Measurements from ENCODE around the gene SETDB1.

SETDB1 gene

DNA sequence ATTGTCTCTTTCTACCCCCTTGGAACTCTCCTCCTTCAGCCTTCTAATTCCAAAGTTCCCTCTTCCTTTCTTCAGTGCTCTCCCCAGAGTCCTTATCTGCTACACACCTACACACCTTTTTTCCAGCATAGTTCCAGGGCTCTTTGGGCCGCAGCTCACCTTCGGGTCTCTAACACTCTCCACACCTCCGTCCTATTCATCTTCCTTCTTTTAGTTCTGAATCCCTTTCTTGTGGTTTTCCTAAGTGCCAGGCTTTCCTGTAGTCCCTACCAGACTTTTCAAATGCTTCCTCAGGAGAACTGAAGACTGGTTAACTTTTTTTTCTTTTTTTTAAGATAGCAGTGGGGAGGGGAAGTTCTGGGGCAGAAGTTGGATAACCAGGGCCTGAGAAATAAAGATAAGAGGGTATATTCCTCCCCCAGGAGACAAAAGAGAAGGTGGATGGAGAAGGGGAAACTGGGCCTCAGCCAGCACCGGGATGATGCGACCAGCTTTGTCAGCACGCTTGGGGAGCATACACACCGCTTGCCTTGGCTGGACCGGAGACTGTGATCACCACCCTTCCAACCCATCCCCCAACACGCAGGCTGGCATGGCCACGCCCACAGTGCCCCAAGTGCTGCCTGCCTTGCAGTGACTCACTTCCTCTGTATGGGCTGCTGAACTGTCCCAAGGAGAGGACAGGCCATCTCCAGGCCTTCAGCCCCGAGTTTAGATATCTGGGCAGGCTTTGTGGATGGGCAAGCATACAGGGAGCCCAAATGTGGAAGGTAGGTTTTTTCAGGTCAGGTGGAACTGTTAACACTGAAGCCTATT is 50.9 kb downstream of the SETDB1 start:
- H3K4me1 ChIP-seq (ENCODE audit: insufficient read depth, low read length), result peaks cover 29% of the 10 kb centered on the region
- H3K4me3 ChIP-seq (ENCODE audit: low read depth in 1 of 2, low read length in 2 of 2), result no peak overlapping the region
- no peak overlapping the region for H3K9ac ChIP-seq (ENCODE audit: low read length)
- peak overlapping the region; percentile 59 for H3K27ac ChIP-seq (ENCODE audit: low read depth, low read length)
- H3K9me3 ChIP-seq (ENCODE audit: low read length), result no peaks in the 10 kb centered on the region
- no peaks in the 10 kb centered on the region for H3K36me3 ChIP-seq (ENCODE audit: insufficient read depth, low read length)
- no peaks in the 10 kb centered on the region for H3K27me3 ChIP-seq (ENCODE audit: control insufficient read depth in 1 of 2, insufficient read depth in 2 of 2, low read length in 2 of 2)

DNA sequence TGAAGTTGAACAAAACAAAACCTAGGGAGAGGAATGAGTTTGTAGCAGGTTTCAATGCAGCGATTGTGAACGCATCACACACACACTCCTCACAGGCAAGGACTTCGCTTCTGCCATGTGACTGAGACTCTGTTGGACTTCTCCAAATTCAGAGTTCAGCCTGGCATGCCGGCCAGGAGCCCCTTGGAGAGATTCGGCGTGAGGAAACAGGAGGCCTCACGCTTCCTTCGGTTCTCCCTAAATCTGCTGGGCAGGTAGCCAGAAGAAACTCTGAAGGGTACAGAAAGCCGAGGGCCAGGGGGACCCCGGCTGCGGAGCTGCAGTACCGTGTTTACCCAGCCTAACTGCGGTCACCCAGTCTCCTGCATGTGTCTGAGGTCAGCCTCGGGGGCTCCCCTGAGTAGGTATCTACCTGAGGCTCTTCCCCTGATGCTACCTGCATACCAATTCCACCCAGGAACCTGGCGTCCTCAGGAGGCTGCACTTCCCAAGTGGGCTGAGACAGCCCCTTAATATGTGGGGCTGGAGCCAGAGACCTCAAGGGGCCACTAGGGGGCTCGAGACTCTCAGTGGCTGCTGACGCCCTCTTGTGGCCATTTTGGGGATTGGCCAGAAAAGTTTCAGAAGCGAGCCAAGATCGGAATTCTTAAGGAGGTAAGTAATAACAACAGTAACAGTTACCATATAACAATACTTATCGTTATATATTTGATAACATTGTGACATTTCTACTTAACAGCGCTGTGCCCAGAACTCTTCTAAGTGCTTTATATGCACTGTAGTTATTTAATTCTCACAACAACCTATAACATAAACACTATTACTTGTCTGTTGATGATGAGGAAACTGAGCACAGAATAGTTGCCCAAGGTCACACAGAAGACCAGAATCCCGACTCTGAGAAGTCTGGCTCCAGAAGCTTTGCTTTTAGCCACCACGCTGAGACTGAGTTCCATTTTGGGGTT is 53.2 kb downstream of the SETDB1 start:
- peak overlapping the region in 1 of 2 donors; percentile 15 for H3K4me3 ChIP-seq (ENCODE audit: low read depth in 1 of 2, low read length in 2 of 2)
- H3K9me3 ChIP-seq (ENCODE audit: low read length), result no peaks in the 10 kb centered on the region
- H3K27ac ChIP-seq (ENCODE audit: low read depth, low read length), result no peak overlapping the region
- no peak overlapping the region for H3K9ac ChIP-seq (ENCODE audit: low read length)
- no peaks in the 10 kb centered on the region for H3K36me3 ChIP-seq (ENCODE audit: insufficient read depth, low read length)
- H3K27me3 ChIP-seq (ENCODE audit: control insufficient read depth in 1 of 2, insufficient read depth in 2 of 2, low read length in 2 of 2), result no peaks in the 10 kb centered on the region
- H3K4me1 ChIP-seq (ENCODE audit: insufficient read depth, low read length), result peaks cover 10% of the 10 kb centered on the region

DNA sequence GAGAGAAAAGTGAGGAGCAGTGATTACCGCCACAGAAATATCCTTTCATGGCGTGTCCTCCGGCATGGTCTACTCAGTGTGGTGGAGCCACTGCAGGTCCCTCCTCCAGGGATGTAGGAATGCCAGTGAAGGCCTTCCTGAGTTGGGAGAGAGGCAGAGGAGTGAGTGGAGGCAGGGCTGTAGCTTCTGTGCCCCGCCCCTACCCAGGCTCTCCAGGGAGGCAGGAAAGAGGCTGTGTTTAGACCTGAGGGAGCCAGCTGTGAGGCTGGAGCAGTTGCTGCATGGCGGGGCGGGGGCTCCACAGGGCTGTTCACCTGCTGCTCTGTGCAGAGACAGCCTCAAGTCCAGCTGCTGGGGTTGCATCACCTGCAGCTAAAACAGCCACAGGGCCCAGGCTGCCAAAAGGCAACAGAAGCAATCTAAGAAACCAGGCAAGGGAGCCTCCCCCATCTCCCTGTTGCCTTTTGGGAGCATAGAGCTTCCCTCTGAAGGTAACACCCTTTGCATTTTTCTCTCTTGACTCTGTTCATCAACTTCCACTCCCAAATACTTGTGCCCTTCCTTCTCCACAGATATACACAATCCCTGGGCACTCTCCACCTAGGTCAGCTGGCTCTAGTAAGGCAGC is 55.1 kb downstream of the SETDB1 start:
- Histone ChIP-seq H3K9me3 (ENCODE audit: low read length) (no peaks in the 10 kb centered on the region), H3K27me3 (ENCODE audit: control insufficient read depth in 1 of 2, insufficient read depth in 2 of 2, low read length in 2 of 2) (no peaks in the 10 kb centered on the region), H3K4me1 (ENCODE audit: insufficient read depth, low read length) (peaks cover 10% of the 10 kb centered on the region), H3K27ac (ENCODE audit: low read depth, low read length) (no peak overlapping the region), H3K4me3 (ENCODE audit: low read depth in 1 of 2, low read length in 2 of 2) (no peak overlapping the region), H3K9ac (ENCODE audit: low read length) (no peak overlapping the region), H3K36me3 (ENCODE audit: insufficient read depth, low read length) (no peaks in the 10 kb centered on the region)

DNA sequence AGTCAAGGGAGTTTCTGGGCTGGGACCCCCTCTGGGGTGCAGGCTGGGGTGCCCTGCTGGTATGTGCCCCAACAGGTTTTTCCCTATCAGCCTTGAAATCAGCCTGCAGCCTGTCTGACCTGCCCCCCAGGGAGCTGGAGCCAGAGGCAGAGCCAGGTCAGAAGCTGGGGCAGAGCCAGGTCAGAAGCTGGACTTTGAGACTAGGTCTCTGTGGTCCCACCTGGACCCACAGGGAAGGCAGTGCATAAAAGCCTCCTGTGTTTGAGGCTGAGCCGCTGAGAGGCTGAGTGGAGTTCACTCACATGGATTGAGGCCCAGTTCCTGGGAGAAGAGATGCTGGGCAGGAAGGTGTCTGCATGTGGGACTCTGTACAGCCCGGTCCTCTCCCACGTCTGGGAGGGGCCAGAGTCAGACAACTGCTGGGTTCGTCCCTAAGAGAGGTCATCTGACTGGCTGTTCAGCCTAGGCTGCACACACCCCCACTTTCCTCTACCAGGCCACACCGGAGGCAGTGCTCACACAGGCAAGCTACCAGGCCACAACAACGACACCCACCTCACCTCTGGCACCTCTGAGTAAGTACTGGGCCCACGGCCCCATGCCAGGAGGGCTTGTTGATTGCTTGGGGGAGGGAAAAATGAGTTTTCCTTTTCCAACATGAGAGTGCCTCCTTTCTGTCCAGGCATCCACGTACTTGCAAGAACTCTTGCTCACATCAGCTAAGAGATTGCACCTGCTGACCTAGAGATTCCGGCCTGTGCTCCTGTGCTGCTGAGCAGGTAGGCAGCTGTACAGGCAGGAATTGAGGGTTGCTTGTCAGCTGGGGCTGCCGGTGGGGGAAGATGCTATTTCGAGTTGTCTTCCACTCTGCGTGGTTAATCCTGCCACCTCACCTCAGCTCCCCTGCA is 55.9 kb downstream of the SETDB1 start, which contains the start of gene ANXA9:
ANXA9 (plus strand) TSS at position 488 of the 908 bp plus-strand sequence. CDS start 814 bp downstream, outside the sequence.
- Histone ChIP-seq H3K27ac (ENCODE audit: low read depth, low read length) (no peak within 1 kb of the TSS), H3K27me3 (ENCODE audit: control insufficient read depth in 1 of 2, insufficient read depth in 2 of 2, low read length in 2 of 2) (no peaks in the 10 kb centered on the region), H3K9ac (ENCODE audit: low read length) (no peak within 1 kb of the TSS), H3K36me3 (ENCODE audit: insufficient read depth, low read length) (no peaks in the 10 kb centered on the region), H3K4me1 (ENCODE audit: insufficient read depth, low read length) (peaks cover 10% of the 10 kb centered on the region), H3K4me3 (ENCODE audit: low read depth in 1 of 2, low read length in 2 of 2) (no peak within 1 kb of the TSS), H3K9me3 (ENCODE audit: low read length) (no peaks in the 10 kb centered on the region)

DNA sequence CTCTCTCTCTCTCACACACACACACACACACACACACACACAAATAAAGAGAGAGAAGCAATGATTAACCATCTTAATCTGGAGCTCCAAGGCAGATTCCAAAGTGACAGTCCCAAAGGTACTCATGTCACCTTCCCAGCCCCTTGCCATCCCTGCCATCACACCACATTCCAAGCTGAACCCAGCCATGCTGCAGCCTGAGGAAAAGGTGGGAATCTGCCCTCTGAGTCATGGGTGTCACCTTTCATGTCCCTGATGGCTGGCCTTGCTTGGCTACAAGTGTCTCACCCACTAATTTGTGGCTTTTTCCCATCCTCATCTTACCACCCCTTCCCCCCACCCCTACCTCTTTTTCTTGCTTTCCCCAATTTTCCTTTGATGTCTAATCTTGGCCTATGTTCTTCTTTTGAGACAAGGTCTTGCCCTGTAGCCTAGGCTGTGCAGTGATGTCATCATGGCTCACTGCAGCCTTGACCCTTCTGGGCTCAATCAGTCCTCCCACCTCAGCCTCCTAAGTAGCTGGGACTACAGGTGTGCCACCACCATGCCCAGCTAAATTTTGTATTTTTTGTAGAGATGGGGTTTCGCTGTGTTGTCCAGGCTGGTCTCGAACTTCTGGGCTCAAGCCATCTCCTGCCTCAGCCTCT is 59.1 kb downstream of the SETDB1 start:
- Histone ChIP-seq H3K27me3 (ENCODE audit: control insufficient read depth in 1 of 2, insufficient read depth in 2 of 2, low read length in 2 of 2) (no peaks in the 10 kb centered on the region), H3K27ac (ENCODE audit: low read depth, low read length) (no peak overlapping the region), H3K9ac (ENCODE audit: low read length) (no peak overlapping the region), H3K4me1 (ENCODE audit: insufficient read depth, low read length) (no peaks in the 10 kb centered on the region), H3K9me3 (ENCODE audit: low read length) (no peaks in the 10 kb centered on the region), H3K4me3 (ENCODE audit: low read depth in 1 of 2, low read length in 2 of 2) (no peak overlapping the region), H3K36me3 (ENCODE audit: insufficient read depth, low read length) (no peaks in the 10 kb centered on the region)

DNA sequence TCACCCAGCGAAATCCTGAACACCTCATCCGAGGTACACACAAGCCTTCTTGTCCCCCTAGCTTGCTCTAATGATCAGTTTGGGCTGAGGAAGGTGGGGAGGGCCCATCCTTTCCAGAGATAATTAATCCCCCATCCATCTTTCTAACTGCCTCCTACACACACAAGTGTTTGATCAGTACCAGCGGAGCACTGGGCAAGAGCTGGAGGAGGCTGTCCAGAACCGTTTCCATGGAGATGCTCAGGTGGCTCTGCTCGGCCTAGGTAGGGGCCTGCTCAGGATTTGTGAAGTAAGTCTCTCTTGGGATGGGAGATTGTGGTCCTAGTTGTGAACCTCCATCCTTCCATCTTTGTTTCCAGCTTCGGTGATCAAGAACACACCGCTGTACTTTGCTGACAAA is 61.8 kb downstream of the SETDB1 start:
- no peak overlapping the region for H3K4me3 ChIP-seq (ENCODE audit: low read depth in 1 of 2, low read length in 2 of 2)
- H3K27ac ChIP-seq (ENCODE audit: low read depth, low read length), result no peak overlapping the region
- H3K36me3 ChIP-seq (ENCODE audit: insufficient read depth, low read length), result no peaks in the 10 kb centered on the region
- no peak overlapping the region for H3K9ac ChIP-seq (ENCODE audit: low read length)
- H3K4me1 ChIP-seq (ENCODE audit: insufficient read depth, low read length), result no peaks in the 10 kb centered on the region
- no peaks in the 10 kb centered on the region for H3K9me3 ChIP-seq (ENCODE audit: low read length)
- no peaks in the 10 kb centered on the region for H3K27me3 ChIP-seq (ENCODE audit: control insufficient read depth in 1 of 2, insufficient read depth in 2 of 2, low read length in 2 of 2)

DNA sequence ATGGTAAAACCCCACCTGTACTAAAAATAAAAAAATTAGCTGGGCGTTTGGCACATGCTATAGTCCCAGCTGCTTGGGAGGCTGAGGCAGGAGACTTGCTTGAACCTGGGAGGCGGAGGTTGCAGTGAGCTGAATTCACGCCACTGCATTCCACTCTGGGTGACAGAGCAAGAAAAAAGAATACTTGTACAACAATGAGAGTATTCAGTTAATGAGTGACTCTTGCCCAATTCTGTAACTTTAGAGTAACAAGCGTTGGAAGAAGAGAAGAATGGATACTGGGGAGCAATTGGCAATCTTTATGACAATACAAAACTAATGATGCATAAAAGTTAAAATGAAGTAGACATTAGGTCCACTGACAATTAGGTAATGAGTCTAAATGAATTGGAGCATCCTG is 66.5 kb downstream of the SETDB1 start:
- no peak overlapping the region for H3K4me3 ChIP-seq (ENCODE audit: low read depth in 1 of 2, low read length in 2 of 2)
- H3K36me3 ChIP-seq (ENCODE audit: insufficient read depth, low read length), result peaks cover 10% of the 10 kb centered on the region
- no peaks in the 10 kb centered on the region for H3K9me3 ChIP-seq (ENCODE audit: low read length)
- H3K27me3 ChIP-seq (ENCODE audit: control insufficient read depth in 1 of 2, insufficient read depth in 2 of 2, low read length in 2 of 2), result no peaks in the 10 kb centered on the region
- peaks cover 5% of the 10 kb centered on the region for H3K4me1 ChIP-seq (ENCODE audit: insufficient read depth, low read length)
- no peak overlapping the region for H3K9ac ChIP-seq (ENCODE audit: low read length)
- H3K27ac ChIP-seq (ENCODE audit: low read depth, low read length), result no peak overlapping the region

DNA sequence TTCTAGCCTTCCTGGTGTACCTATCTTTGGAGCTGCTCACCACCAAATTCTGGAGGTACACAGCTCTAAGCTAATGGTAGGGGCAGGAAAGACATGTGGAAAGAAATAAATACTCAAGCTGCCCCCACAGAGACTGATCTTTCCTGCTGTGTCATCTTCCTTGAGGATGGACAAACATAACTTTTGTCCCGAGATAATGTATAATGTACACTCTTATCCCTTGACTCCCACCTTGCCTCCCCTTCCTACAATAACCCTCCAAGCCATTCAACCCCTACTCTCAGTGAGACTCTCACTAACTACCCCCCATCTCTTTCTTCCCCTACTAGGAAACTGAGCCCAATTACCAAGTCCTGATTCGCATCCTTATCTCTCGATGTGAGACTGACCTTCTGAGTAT is 68.1 kb downstream of the SETDB1 start:
- no peak overlapping the region for H3K4me3 ChIP-seq (ENCODE audit: low read depth in 1 of 2, low read length in 2 of 2)
- H3K4me1 ChIP-seq (ENCODE audit: insufficient read depth, low read length), result peaks cover 5% of the 10 kb centered on the region
- no peak overlapping the region for H3K27ac ChIP-seq (ENCODE audit: low read depth, low read length)
- H3K36me3 ChIP-seq (ENCODE audit: insufficient read depth, low read length), result peaks cover 26% of the 10 kb centered on the region
- no peak overlapping the region for H3K9ac ChIP-seq (ENCODE audit: low read length)
- H3K9me3 ChIP-seq (ENCODE audit: low read length), result no peaks in the 10 kb centered on the region
- H3K27me3 ChIP-seq (ENCODE audit: control insufficient read depth in 1 of 2, insufficient read depth in 2 of 2, low read length in 2 of 2), result no peaks in the 10 kb centered on the region

DNA sequence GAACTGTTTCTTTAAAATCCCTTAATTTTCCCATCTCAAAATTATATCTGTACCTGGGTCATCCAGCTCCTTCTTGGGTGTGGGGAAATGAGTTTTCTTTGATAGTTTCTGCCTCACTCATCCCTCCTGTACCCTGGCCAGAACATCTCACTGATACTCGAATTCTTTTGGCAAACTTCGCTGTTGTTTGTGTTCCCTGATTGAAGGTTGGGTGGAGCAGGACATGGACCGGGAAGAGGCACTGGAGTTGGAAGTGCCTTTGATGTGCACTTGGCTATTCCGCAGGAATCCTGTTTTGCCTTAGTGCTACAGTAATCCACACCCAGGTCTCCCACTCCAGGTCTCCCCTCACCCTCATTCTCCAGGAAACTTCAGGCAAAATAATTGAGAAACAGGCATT is 69.3 kb downstream of the SETDB1 start:
- H3K27ac ChIP-seq (ENCODE audit: low read depth, low read length), result no peak overlapping the region
- peaks cover 5% of the 10 kb centered on the region for H3K4me1 ChIP-seq (ENCODE audit: insufficient read depth, low read length)
- H3K9ac ChIP-seq (ENCODE audit: low read length), result no peak overlapping the region
- no peak overlapping the region for H3K4me3 ChIP-seq (ENCODE audit: low read depth in 1 of 2, low read length in 2 of 2)
- peaks cover 33% of the 10 kb centered on the region for H3K36me3 ChIP-seq (ENCODE audit: insufficient read depth, low read length)
- H3K9me3 ChIP-seq (ENCODE audit: low read length), result no peaks in the 10 kb centered on the region
- H3K27me3 ChIP-seq (ENCODE audit: control insufficient read depth in 1 of 2, insufficient read depth in 2 of 2, low read length in 2 of 2), result no peaks in the 10 kb centered on the region

DNA sequence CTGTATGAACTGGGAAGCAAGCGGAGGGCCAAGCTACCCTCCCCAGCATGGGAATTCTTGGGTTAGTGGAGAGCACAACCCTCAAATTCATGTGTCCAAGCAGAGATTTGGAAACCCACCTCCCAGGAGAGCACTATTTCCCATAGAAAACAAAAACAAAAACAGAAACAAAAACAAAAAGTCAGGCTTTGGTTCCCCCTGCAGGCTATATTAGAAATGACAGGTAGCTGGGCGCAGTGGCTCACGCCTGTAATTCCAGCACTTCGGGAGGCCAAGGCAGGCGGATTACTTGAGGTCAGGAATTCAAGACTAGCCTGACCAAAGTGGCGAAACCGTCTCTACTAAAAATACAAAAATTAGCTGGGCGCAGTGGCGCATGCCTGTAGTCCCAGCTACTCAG is 69.7 kb downstream of the SETDB1 start:
- Histone ChIP-seq H3K9ac (ENCODE audit: low read length) (no peak overlapping the region), H3K4me1 (ENCODE audit: insufficient read depth, low read length) (peaks cover 5% of the 10 kb centered on the region), H3K4me3 (ENCODE audit: low read depth in 1 of 2, low read length in 2 of 2) (no peak overlapping the region), H3K27ac (ENCODE audit: low read depth, low read length) (no peak overlapping the region), H3K36me3 (ENCODE audit: insufficient read depth, low read length) (peaks cover 38% of the 10 kb centered on the region), H3K9me3 (ENCODE audit: low read length) (no peaks in the 10 kb centered on the region), H3K27me3 (ENCODE audit: control insufficient read depth in 1 of 2, insufficient read depth in 2 of 2, low read length in 2 of 2) (no peaks in the 10 kb centered on the region)
